NCI-H345 (cell line): ENCODE measurements around the gene CFLAR.
A peak's percentile ranks its signal among the peaks of the same experiment; 100 is the strongest.
"Not testable (repeated sequence)": the region's sequence is repeated elsewhere in the genome, so short reads cannot be mapped to it uniquely, and the experiment has no call there.

Experiments used
- DNase-seq: peaks from one replicate; lab custom pipeline; 2025; lab: John Stamatoyannopoulos, UW

Gene CFLAR

DNA sequence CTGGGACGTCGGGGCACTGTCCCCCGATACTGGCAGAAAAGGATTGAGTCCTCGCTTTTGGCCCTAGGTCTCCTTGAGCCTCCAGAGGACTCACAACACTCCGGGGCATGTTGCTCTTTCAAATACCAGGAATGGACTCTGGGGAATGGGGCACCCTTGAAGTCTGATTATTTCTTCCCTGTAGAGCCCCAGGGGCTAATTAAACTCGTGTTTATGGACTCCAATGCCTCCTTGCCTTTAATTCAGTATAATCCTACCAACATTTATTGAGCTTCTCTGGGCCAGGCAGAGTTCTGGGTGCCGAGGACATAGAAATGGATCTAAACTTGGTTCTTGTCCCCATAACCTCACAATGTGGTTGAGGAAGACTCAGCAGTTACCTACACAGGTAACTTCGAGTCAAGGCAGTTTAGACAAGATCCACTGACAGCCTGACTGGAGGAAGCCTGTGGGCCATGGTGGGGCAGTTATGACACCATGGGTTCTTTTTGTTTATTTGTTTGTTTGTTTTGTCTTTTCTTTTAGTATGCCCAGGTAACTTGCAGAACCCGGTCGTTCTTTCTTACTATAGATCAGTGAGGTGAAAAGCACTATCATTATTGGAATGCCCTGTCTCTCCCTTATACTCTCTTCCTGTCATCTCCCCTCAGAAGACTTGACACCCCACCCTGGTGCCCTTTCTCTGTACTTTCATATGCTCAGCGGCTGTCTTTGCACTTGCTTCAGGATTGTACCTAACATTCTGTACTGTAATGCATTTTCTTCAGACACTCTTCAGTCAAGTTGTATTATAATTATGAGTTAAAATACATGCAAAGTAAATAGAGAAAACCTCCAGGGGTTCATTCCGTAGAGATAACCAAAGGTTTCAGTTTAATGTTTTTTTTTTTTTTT, 3.2 kb downstream of the CFLAR start:
- DNase-seq: peak; percentile 58

DNA sequence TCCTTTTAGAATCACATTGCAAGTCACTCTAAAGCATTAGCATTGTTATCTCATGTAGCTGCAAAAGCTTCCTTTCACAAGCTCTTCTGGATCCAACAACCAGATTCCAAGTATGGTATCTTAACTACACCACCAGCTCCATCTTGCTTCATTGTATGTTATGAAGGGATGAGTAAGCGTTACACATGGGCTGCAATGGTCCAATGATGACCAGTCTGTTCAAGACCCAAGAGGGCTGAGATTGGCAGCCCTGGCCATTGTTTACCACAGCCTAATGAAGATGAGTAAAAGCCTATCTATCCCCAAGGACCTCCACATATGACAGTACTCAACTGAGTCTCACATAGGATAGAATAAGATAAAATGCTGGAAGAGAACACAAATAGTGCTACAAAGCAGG, 6.3 kb downstream of the CFLAR start:
- DNase-seq: no peak

DNA sequence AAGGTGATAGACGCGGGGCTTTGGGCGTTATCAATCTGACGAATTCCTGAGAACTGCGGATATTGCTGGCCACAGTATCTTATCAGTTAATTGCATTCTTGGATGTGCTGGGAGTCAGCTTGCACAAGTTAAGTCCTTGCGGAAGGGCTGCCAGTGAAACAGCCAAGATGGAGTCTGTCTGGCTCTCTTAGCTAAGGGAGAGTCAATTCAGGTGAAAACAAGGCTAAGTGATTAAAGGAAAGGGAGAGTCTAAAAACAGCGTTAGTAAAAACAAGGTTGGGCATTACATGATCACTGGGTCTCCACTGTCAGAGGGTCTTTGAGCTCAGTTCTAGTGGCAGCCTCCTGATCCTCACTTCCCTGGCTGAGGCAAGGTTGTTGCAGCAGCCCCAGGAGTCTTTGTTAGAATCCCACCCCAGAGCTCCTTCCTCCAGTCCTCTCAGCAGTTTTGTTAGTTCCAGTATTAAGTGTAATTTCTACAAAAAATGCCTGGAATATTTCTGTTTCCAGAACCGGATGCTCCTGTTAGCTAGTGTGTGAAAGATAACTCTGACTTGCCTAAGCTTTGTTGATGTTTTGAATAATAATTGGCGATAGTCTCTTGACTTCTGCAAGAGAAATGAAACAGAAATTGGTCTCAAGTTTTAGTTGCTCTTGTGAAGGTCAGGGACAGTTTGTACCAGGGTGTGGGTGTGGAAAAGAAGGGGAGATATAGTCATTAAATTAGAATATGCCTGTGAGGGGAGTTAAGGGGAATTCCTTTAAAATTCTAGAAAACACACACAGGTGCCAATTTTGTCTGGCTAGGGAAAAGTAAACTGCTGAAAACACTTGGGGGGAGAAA, 10.6 kb downstream of the CFLAR start:
- no peak for DNase-seq

DNA sequence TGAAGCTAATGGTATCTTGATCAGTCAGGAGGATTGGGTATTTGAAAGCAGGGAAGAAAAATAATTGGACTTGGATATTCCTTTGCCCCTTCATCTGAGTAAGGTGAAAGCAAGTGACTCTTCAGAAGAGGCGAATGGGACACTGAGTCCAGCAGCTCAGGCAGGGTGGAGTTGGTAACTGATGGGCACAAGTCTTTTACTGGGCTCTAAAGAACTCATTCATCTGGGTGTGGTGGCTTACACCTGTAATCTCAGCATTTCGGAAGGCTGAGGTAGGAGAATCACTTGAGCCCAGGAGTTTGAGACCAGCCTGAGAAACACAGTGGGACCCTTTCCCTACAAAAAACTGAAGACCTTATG, 11.2 kb downstream of the CFLAR start:
- no peak for DNase-seq

DNA sequence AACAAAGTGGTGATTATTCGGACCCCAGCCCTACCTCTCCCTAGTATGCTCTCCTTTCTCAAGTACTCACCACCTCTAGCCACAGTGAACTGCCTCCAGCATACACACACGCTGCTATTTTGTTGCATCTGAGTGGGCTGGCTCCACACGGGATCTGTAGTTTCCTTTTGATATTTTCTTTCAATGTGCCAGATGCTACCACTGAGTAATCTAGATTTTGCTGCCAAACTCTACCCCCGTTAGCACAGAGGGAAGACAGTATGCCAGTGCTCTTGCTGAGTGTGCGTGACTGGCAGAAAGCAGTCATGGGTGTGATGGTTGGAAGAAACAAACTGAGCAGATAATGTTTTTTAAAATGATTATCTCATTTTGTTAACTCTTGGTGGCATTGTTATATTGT, 11.6 kb downstream of the CFLAR start:
- DNase-seq: no peak

GRCh38 chr2:201128033-201128432, 12.1 kb downstream of the CFLAR start:
- no peak for DNase-seq

GRCh38 chr2:201128933-201129505, 13.1 kb downstream of the CFLAR start:
- DNase-seq: no peak

- no peak for DNase-seq
Observed at GRCh38 chr2:201130524-201131186, 14.7 kb downstream of the CFLAR start.

GRCh38 chr2:201132518-201132917, 16.6 kb downstream of the CFLAR start:
- no peak for DNase-seq

DNA sequence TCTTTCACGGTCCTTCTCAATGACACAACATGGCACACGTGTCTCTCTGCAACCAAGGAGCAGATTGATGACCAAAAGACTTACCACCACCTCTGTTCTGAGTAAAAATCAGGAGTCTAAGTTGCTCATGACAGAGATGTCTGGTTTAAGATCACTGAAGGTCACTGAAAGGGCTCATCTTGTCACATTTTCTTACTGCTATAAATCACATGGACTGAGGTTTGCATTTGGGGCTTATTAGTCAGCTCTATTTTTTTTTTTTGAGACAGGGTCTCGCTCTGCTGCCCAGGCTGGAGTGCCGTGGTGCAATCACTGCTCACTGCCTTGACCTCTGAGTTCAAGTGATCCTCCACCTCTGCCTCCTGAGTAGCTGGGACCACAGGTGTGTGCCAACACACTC, 19.4 kb downstream of the CFLAR start:
- DNase-seq: no peak

- DNase-seq: no peak
Observed at GRCh38 chr2:201136889-201137321, 20.9 kb downstream of the CFLAR start.

DNA sequence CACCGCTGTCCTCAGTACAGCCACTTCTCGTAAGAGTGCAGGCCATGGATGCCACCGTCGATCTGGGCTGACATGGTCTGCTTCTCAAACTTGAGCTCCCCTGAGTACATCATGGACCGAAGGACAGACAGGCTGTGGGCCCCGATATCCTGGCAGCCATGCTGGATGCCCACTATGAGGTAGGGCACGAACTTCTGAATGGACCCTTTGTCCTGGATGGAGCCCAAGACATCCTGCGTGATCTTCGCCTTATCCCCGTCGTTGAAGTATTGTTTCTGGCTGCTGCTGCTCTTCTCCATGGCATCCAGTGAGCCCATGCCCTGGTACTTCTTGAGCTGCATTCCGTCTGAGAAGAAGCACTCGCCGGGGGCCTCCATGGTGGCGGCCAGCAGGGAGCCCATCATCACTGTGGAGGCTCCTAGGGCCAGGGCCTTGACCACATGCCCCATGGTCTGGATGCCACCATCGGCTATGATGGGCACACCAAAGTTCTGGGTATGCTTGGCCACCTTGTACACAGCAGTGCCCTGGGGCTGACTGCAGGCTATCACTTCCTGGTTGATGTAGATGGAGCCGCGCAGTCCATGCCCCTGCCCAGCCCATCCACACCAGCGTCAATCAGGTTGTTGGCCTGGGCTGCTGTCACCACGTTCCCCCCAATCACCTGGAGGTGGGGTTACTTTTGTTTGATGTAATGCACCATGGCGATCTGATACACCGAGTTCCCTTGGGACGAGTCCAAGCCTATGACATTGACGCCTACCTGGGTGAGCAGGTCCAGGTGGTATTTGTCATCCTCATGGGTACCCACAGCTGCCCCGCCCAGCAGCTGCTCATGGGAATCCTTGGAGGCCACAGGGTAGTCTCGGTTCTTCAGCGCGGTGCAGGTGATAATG, 21.8 kb downstream of the CFLAR start:
- DNase-seq: no peak

DNA sequence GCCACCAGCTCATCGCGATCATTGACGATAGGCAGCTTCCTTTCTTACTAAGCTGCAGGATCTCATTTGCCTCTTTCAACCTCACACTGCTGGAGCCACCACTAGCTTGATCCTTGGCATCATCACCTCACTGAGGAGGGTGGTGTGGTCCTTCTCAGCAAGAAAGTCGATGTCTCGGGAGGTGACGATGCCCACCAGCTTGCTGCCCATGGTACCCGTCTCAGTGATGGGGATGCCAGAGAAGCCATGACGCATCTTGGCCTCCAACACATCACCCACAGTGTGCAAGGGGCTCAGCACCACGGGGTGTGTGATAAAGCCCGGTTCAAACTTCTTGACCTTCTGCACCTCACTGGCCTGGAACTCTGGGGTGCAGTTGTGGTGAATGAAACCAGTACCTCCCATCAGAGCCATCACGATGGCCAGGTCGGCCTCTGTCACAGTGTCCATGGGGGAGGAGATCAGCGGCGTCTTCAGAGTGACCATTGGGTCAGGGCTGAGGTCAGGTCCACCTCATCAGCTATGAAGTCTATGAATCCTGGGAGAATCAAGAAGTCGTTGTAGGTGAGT, 22.5 kb downstream of the CFLAR start:
- no peak for DNase-seq

DNA sequence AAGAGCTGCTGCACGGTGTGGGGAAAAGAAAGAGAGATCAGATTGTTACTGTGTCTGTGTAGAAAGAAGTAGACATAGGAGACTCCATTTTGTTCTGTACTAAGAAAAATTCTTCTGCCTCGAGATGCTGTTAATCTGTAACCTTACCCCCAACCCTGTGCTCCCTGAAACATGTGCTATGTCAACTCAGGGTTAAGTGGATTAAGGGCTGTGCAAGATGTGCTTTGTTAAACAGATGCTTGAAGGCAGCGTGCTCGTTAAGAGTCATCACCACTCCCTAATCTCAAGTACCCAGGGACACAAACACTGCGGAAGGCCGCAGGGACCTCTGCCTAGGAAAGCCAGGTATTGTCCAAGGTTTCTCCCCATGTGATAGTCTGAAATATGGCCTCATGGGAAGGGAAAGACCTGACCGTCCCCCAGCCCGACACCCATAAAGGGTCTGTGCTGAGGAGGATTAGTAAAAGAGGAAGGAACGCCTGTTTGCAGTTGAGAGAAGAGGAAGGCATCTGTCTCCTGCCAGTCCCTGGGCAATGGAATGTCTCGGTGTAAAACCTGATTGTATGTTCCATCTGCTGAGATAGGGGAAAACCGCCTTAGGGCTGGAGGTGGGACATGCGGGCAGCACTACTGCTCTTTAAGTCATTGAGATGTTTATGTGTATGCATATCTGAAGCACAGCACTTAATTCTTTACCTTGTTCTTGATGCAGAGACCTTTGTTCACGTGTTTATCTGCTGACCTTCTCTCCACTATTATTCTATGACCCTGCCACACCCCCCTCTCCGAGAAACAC, 23.2 kb downstream of the CFLAR start:
- DNase-seq: not testable (repeated sequence)

GRCh38 chr2:201139836-201140604, 24.1 kb downstream of the CFLAR start:
- DNase-seq: no peak

GRCh38 chr2:201144101-201145051, 28.4 kb downstream of the CFLAR start:
- no peak for DNase-seq

- DNase-seq: no peak
Observed at GRCh38 chr2:201148434-201148990, 32.5 kb downstream of the CFLAR start.
